H1 (cell line): ENCODE measurements around the gene VWA7. TPM values are rescaled to one million over a fixed set of nuclear protein-coding genes. Genes with fewer than 3 reads are reported as not detected.

Experiments used
- CEBPB ChIP-seq: IDR thresholded peaks from 2 replicates; pipeline ENCODE4 v1.6.1; 2012; ENCODE audit warnings: low read depth, low read length
- NANOG ChIP-seq: IDR thresholded peaks from 2 replicates; pipeline ENCODE4 v1.6.1; 2011; ENCODE audit warnings: low read length, low read depth, mild to moderate bottlenecking, inconsistent platforms; ENCODE audit not compliant: insufficient read depth, poor library complexity, severe bottlenecking
- SUZ12 ChIP-seq: fragments of 200-600 bp; sonication (generic); IDR thresholded peaks from 2 replicates; pipeline ENCODE4 v1.6.1; 2012; ENCODE audit warnings: mild to moderate bottlenecking, inconsistent platforms, low read length, moderate library complexity, mixed read lengths
- polyA plus RNA-seq, 7 experiments: library from polyadenylated mRNA; depleted of rRNA in 3 of 7; stranded (reverse) in 5 of 7; unstranded in 2 of 7; fragments of >200 nt in 5 of 7; fragments of 200-250 nt in 2 of 7; gene quantifications; 1 replicate in 5 of 7; 2 replicates in 1 of 7; 4 replicates in 1 of 7; pipeline versions ENCODE4 v1.2.1 to v1.2.3, GENCODE V29; 2011 to 2013; ENCODE audit warnings: missing spikeins in 2 of 7, mixed read lengths in 2 of 7
- total RNA-seq: library from RNA; stranded (reverse); fragmentation: NEBNext Ultra II Directional; extraction: Animal tissue kit (Norgen Biotek cat#: 25700); gene quantifications from 2 replicates; pipeline ENCODE4 v1.2.1, GENCODE V29; 2021
- TF ChIP-seq, protein P1 (sequence below): fragments of 300-600 bp; sonication (generic); IDR thresholded peaks from 2 replicates; pipeline ENCODE4 v1.7.1; 2012; ENCODE audit warnings: low read length, moderate library complexity, mild to moderate bottlenecking, inconsistent platforms; ENCODE audit not compliant: insufficient replicate concordance

Gene VWA7
- total and polyA plus RNA-seq, 2 of the 8 experiments (the other 6 are each of a cell fraction or from before 2014, with no cell fraction given): 0.82 to 2.1 TPM

DNA sequence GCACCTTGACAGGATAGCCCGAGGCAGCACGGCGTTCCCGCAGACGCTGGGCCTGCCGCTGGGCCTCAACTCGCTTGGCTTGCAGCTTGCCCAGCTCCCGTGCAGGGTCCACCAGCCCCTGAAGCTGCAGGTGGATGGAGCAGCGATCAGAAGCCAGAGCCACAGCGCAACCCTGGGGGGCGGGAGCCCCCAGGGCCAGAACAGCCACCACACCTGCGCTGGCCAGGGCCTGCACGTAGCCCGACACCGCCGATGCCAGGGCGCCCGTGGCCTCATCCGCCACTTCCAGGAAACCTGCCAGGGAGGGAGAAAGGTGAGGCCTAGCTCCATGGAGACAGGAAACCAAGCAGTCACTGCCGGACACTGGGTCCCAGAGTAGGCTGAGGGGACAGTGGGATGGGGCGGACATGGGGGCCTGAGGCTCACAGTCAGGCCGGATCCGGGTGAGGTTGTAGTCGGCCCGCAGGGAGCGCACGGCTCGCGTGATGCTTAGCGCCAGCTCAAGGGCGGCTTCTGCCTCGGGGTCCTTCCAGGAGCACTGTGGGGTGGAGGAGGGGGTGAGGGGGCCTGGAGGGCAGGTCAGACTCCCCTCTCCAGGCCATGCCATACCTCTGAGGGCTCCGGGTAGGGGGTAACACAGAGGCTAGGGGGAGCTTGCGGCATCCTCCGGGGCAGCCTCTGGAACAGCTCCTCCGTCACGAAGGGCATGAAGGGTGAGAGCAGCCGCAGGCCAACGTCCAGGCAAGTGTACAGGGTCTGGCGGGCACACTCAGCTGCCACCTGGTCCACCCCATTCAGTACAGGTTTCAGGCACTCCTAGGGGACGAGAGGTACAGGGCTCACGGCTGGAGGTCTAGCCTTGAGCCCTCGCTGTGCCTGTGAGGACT, 2.1 kb upstream of the VWA7 start (continued):
- TF ChIP-seq, protein P1, sequence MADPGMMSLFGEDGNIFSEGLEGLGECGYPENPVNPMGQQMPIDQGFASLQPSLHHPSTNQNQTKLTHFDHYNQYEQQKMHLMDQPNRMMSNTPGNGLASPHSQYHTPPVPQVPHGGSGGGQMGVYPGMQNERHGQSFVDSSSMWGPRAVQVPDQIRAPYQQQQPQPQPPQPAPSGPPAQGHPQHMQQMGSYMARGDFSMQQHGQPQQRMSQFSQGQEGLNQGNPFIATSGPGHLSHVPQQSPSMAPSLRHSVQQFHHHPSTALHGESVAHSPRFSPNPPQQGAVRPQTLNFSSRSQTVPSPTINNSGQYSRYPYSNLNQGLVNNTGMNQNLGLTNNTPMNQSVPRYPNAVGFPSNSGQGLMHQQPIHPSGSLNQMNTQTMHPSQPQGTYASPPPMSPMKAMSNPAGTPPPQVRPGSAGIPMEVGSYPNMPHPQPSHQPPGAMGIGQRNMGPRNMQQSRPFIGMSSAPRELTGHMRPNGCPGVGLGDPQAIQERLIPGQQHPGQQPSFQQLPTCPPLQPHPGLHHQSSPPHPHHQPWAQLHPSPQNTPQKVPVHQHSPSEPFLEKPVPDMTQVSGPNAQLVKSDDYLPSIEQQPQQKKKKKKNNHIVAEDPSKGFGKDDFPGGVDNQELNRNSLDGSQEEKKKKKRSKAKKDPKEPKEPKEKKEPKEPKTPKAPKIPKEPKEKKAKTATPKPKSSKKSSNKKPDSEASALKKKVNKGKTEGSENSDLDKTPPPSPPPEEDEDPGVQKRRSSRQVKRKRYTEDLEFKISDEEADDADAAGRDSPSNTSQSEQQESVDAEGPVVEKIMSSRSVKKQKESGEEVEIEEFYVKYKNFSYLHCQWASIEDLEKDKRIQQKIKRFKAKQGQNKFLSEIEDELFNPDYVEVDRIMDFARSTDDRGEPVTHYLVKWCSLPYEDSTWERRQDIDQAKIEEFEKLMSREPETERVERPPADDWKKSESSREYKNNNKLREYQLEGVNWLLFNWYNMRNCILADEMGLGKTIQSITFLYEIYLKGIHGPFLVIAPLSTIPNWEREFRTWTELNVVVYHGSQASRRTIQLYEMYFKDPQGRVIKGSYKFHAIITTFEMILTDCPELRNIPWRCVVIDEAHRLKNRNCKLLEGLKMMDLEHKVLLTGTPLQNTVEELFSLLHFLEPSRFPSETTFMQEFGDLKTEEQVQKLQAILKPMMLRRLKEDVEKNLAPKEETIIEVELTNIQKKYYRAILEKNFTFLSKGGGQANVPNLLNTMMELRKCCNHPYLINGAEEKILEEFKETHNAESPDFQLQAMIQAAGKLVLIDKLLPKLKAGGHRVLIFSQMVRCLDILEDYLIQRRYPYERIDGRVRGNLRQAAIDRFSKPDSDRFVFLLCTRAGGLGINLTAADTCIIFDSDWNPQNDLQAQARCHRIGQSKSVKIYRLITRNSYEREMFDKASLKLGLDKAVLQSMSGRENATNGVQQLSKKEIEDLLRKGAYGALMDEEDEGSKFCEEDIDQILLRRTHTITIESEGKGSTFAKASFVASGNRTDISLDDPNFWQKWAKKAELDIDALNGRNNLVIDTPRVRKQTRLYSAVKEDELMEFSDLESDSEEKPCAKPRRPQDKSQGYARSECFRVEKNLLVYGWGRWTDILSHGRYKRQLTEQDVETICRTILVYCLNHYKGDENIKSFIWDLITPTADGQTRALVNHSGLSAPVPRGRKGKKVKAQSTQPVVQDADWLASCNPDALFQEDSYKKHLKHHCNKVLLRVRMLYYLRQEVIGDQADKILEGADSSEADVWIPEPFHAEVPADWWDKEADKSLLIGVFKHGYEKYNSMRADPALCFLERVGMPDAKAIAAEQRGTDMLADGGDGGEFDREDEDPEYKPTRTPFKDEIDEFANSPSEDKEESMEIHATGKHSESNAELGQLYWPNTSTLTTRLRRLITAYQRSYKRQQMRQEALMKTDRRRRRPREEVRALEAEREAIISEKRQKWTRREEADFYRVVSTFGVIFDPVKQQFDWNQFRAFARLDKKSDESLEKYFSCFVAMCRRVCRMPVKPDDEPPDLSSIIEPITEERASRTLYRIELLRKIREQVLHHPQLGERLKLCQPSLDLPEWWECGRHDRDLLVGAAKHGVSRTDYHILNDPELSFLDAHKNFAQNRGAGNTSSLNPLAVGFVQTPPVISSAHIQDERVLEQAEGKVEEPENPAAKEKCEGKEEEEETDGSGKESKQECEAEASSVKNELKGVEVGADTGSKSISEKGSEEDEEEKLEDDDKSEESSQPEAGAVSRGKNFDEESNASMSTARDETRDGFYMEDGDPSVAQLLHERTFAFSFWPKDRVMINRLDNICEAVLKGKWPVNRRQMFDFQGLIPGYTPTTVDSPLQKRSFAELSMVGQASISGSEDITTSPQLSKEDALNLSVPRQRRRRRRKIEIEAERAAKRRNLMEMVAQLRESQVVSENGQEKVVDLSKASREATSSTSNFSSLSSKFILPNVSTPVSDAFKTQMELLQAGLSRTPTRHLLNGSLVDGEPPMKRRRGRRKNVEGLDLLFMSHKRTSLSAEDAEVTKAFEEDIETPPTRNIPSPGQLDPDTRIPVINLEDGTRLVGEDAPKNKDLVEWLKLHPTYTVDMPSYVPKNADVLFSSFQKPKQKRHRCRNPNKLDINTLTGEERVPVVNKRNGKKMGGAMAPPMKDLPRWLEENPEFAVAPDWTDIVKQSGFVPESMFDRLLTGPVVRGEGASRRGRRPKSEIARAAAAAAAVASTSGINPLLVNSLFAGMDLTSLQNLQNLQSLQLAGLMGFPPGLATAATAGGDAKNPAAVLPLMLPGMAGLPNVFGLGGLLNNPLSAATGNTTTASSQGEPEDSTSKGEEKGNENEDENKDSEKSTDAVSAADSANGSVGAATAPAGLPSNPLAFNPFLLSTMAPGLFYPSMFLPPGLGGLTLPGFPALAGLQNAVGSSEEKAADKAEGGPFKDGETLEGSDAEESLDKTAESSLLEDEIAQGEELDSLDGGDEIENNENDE: no peak
- TF ChIP-seq CEBPB: no peak
- TF ChIP-seq NANOG: no peak
- TF ChIP-seq SUZ12: no peak
